GM18520 (cell line): ENCODE measurements around the gene ANKIB1.
"Not testable (repeated sequence)": the region's sequence is repeated elsewhere in the genome, so short reads cannot be mapped to it uniquely, and the experiment has no call there.

Experiments
- ATAC-seq: cut with Tn5 transposase; IDR thresholded peaks from one replicate; pipeline ENCODE4 v1.9.1; 2021; ENCODE audit not compliant: unreplicated experiment

The ANKIB1 gene

GRCh38 chr7:92245487-92246359 is at the start of gene ANKIB1, which contains the start of gene KRIT1:
Gene ANKIB1 (plus strand): TSS chr7:92245974. CDS start chr7:92294979, 49,005 bp downstream.
Gene KRIT1 (minus strand): TSS chr7:92245914. CDS start chr7:92242135, 3,779 bp downstream.
- peak; percentile 51 for ATAC-seq

GRCh38 chr7:92200791-92201190 is 45.0 kb upstream of the ANKIB1 start:
- no peak for ATAC-seq

- ATAC-seq, result no peak
Measured at GRCh38 chr7:92205987-92206386, 39.8 kb upstream of the ANKIB1 start.

- ATAC-seq, result no peak
Measured at GRCh38 chr7:92206672-92207071, 39.1 kb upstream of the ANKIB1 start.

GRCh38 chr7:92221766-92222165 is 24.0 kb upstream of the ANKIB1 start:
- no peak for ATAC-seq

- ATAC-seq, result no peak
Measured at GRCh38 chr7:92226981-92227380, 18.8 kb upstream of the ANKIB1 start.

GRCh38 chr7:92228100-92228499 is 17.7 kb upstream of the ANKIB1 start:
- no peak for ATAC-seq

GRCh38 chr7:92228742-92229141 is 17.0 kb upstream of the ANKIB1 start:
- no peak for ATAC-seq

- no peak for ATAC-seq
Measured at GRCh38 chr7:92230547-92230946, 15.2 kb upstream of the ANKIB1 start.

- ATAC-seq, result no peak
Measured at GRCh38 chr7:92242972-92243371, 2.8 kb upstream of the ANKIB1 start.

GRCh38 chr7:92244808-92245486 is 827 bp upstream of the ANKIB1 start:
- ATAC-seq, result no peak

GRCh38 chr7:92246360-92247101 is 757 bp downstream of the ANKIB1 start:
- peak; percentile 19 for ATAC-seq

GRCh38 chr7:92250603-92251002 is 4.8 kb downstream of the ANKIB1 start:
- no peak for ATAC-seq

- ATAC-seq, result no peak
Measured at GRCh38 chr7:92251181-92251580, 5.4 kb downstream of the ANKIB1 start.

GRCh38 chr7:92253251-92253650 is 7.5 kb downstream of the ANKIB1 start:
- no peak for ATAC-seq

GRCh38 chr7:92254800-92255199 is 9.0 kb downstream of the ANKIB1 start:
- ATAC-seq, result not testable (repeated sequence)

- ATAC-seq, result no peak
Measured at GRCh38 chr7:92255308-92255707, 9.5 kb downstream of the ANKIB1 start.

GRCh38 chr7:92259062-92259461 is 13.3 kb downstream of the ANKIB1 start:
- ATAC-seq, result no peak

GRCh38 chr7:92259610-92260247 is 14.0 kb downstream of the ANKIB1 start:
- no peak for ATAC-seq

GRCh38 chr7:92260248-92260781 is 14.5 kb downstream of the ANKIB1 start:
- no peak for ATAC-seq
